Measurements from ENCODE around the gene SLC35F6. TPM values are rescaled to one million over a fixed set of nuclear protein-coding genes. Genes with fewer than 3 reads are reported as not detected.

The SLC35F6 gene
- polyA plus RNA-seq, 2 of the 4 experiments (the other 2 are of a cell fraction), result 41.3 to 46.9 TPM

DNA sequence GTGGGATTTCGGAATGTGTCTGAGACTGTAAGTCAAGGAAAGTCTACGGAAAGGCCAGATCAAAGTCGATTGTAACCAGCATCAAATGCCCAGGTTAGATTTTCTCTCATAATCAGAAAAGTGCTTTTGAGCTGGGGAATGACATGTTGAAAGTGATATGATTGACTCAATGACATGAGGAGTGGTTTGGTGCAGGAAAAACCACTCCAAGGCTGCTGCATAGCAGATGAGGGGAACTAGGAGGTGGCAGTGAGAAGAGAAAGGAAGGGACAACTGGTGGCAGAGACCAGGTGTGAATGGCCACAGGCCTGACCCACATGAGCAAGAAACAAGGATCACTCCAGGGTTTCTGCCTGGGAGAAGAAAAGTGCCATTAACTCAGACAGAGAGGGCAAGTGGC is 822 bp downstream of the SLC35F6 start:
- DNase-seq (ENCODE audit: low read depth in 1 of 2, low spot score in 1 of 2), result no peak
- Histone ChIP-seq H3K27ac (peak overlapping the region; percentile 95 to 96), H3K4me1 (peaks cover 58% of the 10 kb centered on the region), H3K9me3 (no peaks in the 10 kb centered on the region), H3K4me2 (peak overlapping the region; percentile 93), H3K4me3 (peak overlapping the region; percentile 96)
- no peak for ATAC-seq
- no peak for TF ChIP-seq ZSCAN20 (CRISPR knock-in tag; IDR thresholded peaks at IDR 0.05)
- TF ChIP-seq CHD2 (IDR thresholded peaks at IDR 0.05; ENCODE audit: low read length, partially characterized antibody), result no peak
- no peak for TF ChIP-seq EHMT2 (IDR thresholded peaks at IDR 0.05; ENCODE audit: low read depth)
- TF ChIP-seq, protein P1, sequence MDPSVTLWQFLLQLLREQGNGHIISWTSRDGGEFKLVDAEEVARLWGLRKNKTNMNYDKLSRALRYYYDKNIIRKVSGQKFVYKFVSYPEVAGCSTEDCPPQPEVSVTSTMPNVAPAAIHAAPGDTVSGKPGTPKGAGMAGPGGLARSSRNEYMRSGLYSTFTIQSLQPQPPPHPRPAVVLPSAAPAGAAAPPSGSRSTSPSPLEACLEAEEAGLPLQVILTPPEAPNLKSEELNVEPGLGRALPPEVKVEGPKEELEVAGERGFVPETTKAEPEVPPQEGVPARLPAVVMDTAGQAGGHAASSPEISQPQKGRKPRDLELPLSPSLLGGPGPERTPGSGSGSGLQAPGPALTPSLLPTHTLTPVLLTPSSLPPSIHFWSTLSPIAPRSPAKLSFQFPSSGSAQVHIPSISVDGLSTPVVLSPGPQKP (IDR thresholded peaks at IDR 0.05; ENCODE audit: low read depth, low read length), result no peak
- TF ChIP-seq, protein P2, sequence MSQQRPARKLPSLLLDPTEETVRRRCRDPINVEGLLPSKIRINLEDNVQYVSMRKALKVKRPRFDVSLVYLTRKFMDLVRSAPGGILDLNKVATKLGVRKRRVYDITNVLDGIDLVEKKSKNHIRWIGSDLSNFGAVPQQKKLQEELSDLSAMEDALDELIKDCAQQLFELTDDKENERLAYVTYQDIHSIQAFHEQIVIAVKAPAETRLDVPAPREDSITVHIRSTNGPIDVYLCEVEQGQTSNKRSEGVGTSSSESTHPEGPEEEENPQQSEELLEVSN (IDR thresholded peaks at IDR 0.05; ENCODE audit: borderline replicate concordance, low read depth), result no peak
- TF ChIP-seq FOSL2 (IDR thresholded peaks at IDR 0.05), result no peak
- TF ChIP-seq FOSL2 (CRISPR knock-in tag; IDR thresholded peaks at IDR 0.05), result no peak
- no peak for TF ChIP-seq FOSB (CRISPR knock-in tag; IDR thresholded peaks at IDR 0.05)
- TF ChIP-seq RNF2 (IDR thresholded peaks at IDR 0.05; ENCODE audit: borderline replicate concordance, low read depth), result no peak
- WGBS (ENCODE audit: missing lambda C conversion rate), result 8% methylated on average over 3 of the region's 3 CpGs
- POLR2A ChIA-PET, result no interaction called here
- no peak for FAIRE-seq
- CTCF ChIA-PET, result interaction anchor here (1.5 to 6.5 kb wide), 3 partner anchors 10 to 81 kb away, joined by 4 to 38 read pairs (median 5); no protein-coding TSS in a partner anchor

- WGBS (ENCODE audit: missing lambda C conversion rate), result 81% methylated on average over 8 of the region's 10 CpGs
- TF ChIP-seq NFE2L2 (conservative IDR thresholded peaks at IDR 0.05; ENCODE audit: low read length) (no peak), FOXS1 (CRISPR knock-in tag; IDR thresholded peaks at IDR 0.05) (no peak), RARB (CRISPR knock-in tag; IDR thresholded peaks at IDR 0.05) (no peak), PBX3 (IDR thresholded peaks at IDR 0.05) (no peak), MAX (IDR thresholded peaks at IDR 0.05) (no peak)
- ATAC-seq, result no peak
- POLR2A ChIA-PET, result interaction anchor here (0.9 kb wide), 1 partner anchor 12 kb away, joined by 3 read pairs; no protein-coding TSS in a partner anchor
- CTCF ChIA-PET, result interaction anchor here (1.0 to 6.5 kb wide), 5 partner anchors 9 to 187 kb away, joined by 3 to 38 read pairs (median 5); no protein-coding TSS in a partner anchor
- H3K9me3 ChIP-seq, result no peaks in the 10 kb centered on the region
- no peak for DNase-seq (ENCODE audit: low read depth in 1 of 2, low spot score in 1 of 2)
- H3K4me3 ChIP-seq, result peak overlapping the region; percentile 96
- H3K27ac ChIP-seq, result peak overlapping the region; percentile 95 to 96
- H3K4me1 ChIP-seq, result peaks cover 65% of the 10 kb centered on the region
- FAIRE-seq, result no peak
- H3K4me2 ChIP-seq, result peak overlapping the region; percentile 93
These were observed 1.6 kb downstream of the SLC35F6 start for GRCh38 chr2:26765475-26766200.

DNA sequence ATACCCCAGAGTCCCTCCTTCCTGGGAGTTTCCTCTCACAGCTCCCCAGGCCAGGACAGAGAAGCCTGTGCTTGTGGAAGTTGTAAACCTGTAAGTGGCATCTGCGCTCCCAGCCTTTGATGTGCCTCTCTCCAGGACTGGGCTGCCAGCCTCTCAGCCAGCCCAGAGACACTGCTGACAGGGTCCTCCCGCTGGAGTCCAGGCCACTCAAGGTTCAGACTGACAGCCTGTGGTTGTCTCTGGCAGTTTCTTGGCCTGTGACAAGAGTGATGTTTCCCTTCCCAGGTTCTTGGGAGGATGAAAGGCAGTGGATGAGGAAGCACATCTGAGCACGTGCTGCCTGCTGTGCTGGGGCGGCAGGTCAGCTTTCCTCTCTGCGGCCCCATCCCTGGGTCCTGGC is 3.0 kb downstream of the SLC35F6 start:
- Histone ChIP-seq H3K4me3 (no peak overlapping the region), H3K27ac (peak overlapping the region; percentile 31 to 95; a peak in 5 of 6 replicates), H3K4me2 (peak overlapping the region; percentile 93), H3K4me1 (peaks cover 80% of the 10 kb centered on the region), H3K9me3 (no peaks in the 10 kb centered on the region)
- ChIA-PET POLR2A (no interaction called here), CTCF (interaction anchor here (1.1 to 6.5 kb wide), 5 partner anchors 7 to 23 kb away, joined by 4 to 38 read pairs (median 10); no protein-coding TSS in a partner anchor)
- ATAC-seq (no peak), DNase-seq (ENCODE audit: low read depth in 1 of 2, low spot score in 1 of 2) (no peak), FAIRE-seq (no peak)
- TF ChIP-seq POLR2A (IDR thresholded peaks at IDR 0.05; ENCODE audit: low read length) (no peak), JUNB (IDR thresholded peaks at IDR 0.05) (no peak)
- TF ChIP-seq, protein P3, sequence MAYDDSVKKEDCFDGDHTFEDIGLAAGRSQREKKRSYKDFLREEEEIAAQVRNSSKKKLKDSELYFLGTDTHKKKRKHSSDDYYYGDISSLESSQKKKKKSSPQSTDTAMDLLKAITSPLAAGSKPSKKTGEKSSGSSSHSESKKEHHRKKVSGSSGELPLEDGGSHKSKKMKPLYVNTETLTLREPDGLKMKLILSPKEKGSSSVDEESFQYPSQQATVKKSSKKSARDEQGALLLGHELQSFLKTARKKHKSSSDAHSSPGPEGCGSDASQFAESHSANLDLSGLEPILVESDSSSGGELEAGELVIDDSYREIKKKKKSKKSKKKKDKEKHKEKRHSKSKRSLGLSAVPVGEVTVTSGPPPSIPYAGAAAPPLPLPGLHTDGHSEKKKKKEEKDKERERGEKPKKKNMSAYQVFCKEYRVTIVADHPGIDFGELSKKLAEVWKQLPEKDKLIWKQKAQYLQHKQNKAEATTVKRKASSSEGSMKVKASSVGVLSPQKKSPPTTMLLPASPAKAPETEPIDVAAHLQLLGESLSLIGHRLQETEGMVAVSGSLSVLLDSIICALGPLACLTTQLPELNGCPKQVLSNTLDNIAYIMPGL (CRISPR knock-in tag; IDR thresholded peaks at IDR 0.05; ENCODE audit: borderline replicate concordance), result no peak
- 92% methylated on average over 5 of the region's 5 CpGs for WGBS (ENCODE audit: missing lambda C conversion rate)
